PC-3 (cell line): ENCODE data around the gene PDGFC. TPM values are rescaled to one million over a fixed set of nuclear protein-coding genes. Genes with fewer than 3 reads are reported as not detected.

Experiments used
- ATAC-seq: fragments of 200-7000 bp; cut with Tn5 transposase; 2 replicates; pipeline ENCODE4 v1.9.1; 2020; ENCODE audit warnings: mild to moderate bottlenecking, moderate library complexity
- BruUV-seq: library from RNA; stranded (reverse); fragments of 400-500 nt; replicated peaks from 2 replicates; lab custom pipeline; 2021; lab: Mats Ljungman, UMichigan
- CTCF ChIA-PET: fragments of 300-600 bp; sonication (Branson Sonifier 250); formaldehyde crosslinking; loops from one replicate; lab custom pipeline; 2022; ENCODE audit warnings: antibody characterized with exemption; lab: Charles Lee
- POLR2A ChIA-PET: fragments of 300-600 bp; sonication (Branson Sonifier 250); formaldehyde crosslinking; loops from one replicate; lab custom pipeline; 2022; ENCODE audit warnings: antibody characterized with exemption; ENCODE audit not compliant: unreplicated experiment; lab: Charles Lee
- DNase-seq: peaks from one replicate; pipeline ENCODE4 v3.0.0-alpha.2; 2015
- H2AFZ ChIP-seq: fragments of 300-600 bp; sonication (generic); 2 replicates; pipeline ENCODE4 v1.6.0; 2016; ENCODE audit warnings: antibody characterized with exemption, low read length
- H3F3A ChIP-seq: fragments of 300-600 bp; sonication (generic); one replicate; pipeline ENCODE4 v1.6.0; 2017; ENCODE audit warnings: antibody characterized with exemption, low read length, control low read depth, mild to moderate bottlenecking; ENCODE audit not compliant: unreplicated experiment
- H3K27ac ChIP-seq: fragments of 300-600 bp; sonication (generic); 2 replicates; pipeline ENCODE4 v1.5.1; 2016; ENCODE audit warnings: mild to moderate bottlenecking, low read length
- H3K27me3 ChIP-seq: fragments of 300-600 bp; sonication (generic); 2 replicates; pipeline ENCODE4 v1.6.1; 2016; ENCODE audit warnings: low read length, mixed read lengths
- H3K36me3 ChIP-seq: fragments of 300-600 bp; sonication (generic); 2 replicates; pipeline ENCODE4 v1.6.1; 2016; ENCODE audit warnings: low read depth, mixed run types, low read length, mixed read lengths
- H3K4me1 ChIP-seq: fragments of 300-600 bp; sonication (generic); 2 replicates; pipeline ENCODE4 v1.5.1; 2016; ENCODE audit warnings: low read length; ENCODE audit not compliant: insufficient read depth
- H3K4me2 ChIP-seq: fragments of 300-600 bp; sonication (generic); 2 replicates; pipeline ENCODE4 v1.6.0; 2016; ENCODE audit warnings: low read length
- H3K4me3 ChIP-seq: fragments of 300-600 bp; sonication (generic); 2 replicates; pipeline ENCODE4 v1.5.1; 2016; ENCODE audit warnings: mild to moderate bottlenecking, low read length, mixed read lengths
- H3K79me2 ChIP-seq: fragments of 300-600 bp; sonication (generic); 2 replicates; pipeline ENCODE4 v1.6.1; 2017; ENCODE audit warnings: low read length, mixed read lengths
- H3K9ac ChIP-seq: fragments of 300-600 bp; sonication (generic); 2 replicates; pipeline ENCODE4 v1.6.0; 2016; ENCODE audit warnings: mild to moderate bottlenecking, low read length
- H3K9me2 ChIP-seq: fragments of 300-600 bp; sonication (generic); replicated peaks from 2 replicates; pipeline ENCODE4 v1.6.1; 2016; ENCODE audit warnings: mixed run types, low read length, mixed read lengths
- H3K9me3 ChIP-seq: fragments of 300-600 bp; sonication (generic); 2 replicates; pipeline ENCODE4 v1.6.1; 2016; ENCODE audit warnings: low read length, mixed read lengths
- H4K20me1 ChIP-seq: fragments of 300-600 bp; sonication (generic); 2 replicates; pipeline ENCODE4 v1.6.1; 2016; ENCODE audit warnings: low read length, mixed read lengths
- EZH2 ChIP-seq: fragments of 300-600 bp; sonication (generic); IDR thresholded peaks from one replicate; pipeline ENCODE4 v1.6.1; 2017; ENCODE audit warnings: antibody characterized with exemption, mild to moderate bottlenecking, low read length; ENCODE audit not compliant: unreplicated experiment
- EZH2phosphoT487 ChIP-seq: fragments of 300-600 bp; sonication (generic); IDR thresholded peaks from 2 replicates; pipeline ENCODE4 v1.6.1; 2018; ENCODE audit warnings: mild to moderate bottlenecking, antibody characterized with exemption, low read length, borderline replicate concordance
- intact Hi-C: fragments of 100-400 bp; cut with micrococcal nuclease; formaldehyde crosslinking; loops from 2 replicates; pipeline ENCODE4 v1.9.0; 2023
- total RNA-seq: library from RNA; depleted of rRNA; stranded (reverse); fragments of >200 nt; gene quantifications from 2 replicates; pipeline ENCODE4 v1.2.3, GENCODE V29; 2014
- TF ChIP-seq, protein P1 (sequence below): fragments of 300-600 bp; sonication (generic); conservative IDR thresholded peaks from 2 replicates; pipeline ENCODE4 v1.5.1; 2017; ENCODE audit warnings: antibody characterized with exemption, low read depth, mild to moderate bottlenecking, low read length

PDGFC gene
- total RNA-seq, 1 experiment from 2014 or later, result 23.0 TPM

- Histone ChIP-seq H3K9me3 (no peaks in the 10 kb centered on the region), H3F3A (no peaks in the 10 kb centered on the region), H3K9ac (no peak overlapping the region), H3K9me2 (no peaks in the 10 kb centered on the region), H2AFZ (no peak overlapping the region), H3K36me3 (no peaks in the 10 kb centered on the region; the same call in none of the 2 replicates), H3K4me3 (no peak overlapping the region), H3K27me3 (no peaks in the 10 kb centered on the region), H3K27ac (no peak overlapping the region), H4K20me1 (no peaks in the 10 kb centered on the region), H3K4me1 (no peaks in the 10 kb centered on the region), H3K4me2 (no peak overlapping the region), H3K79me2 (no peaks in the 10 kb centered on the region)
- CTCF ChIA-PET, result no interaction called here
- POLR2A ChIA-PET, result no interaction called here
- TF ChIP-seq EZH2 (no peak), EZH2phosphoT487 (no peak)
- TF ChIP-seq, protein P1, sequence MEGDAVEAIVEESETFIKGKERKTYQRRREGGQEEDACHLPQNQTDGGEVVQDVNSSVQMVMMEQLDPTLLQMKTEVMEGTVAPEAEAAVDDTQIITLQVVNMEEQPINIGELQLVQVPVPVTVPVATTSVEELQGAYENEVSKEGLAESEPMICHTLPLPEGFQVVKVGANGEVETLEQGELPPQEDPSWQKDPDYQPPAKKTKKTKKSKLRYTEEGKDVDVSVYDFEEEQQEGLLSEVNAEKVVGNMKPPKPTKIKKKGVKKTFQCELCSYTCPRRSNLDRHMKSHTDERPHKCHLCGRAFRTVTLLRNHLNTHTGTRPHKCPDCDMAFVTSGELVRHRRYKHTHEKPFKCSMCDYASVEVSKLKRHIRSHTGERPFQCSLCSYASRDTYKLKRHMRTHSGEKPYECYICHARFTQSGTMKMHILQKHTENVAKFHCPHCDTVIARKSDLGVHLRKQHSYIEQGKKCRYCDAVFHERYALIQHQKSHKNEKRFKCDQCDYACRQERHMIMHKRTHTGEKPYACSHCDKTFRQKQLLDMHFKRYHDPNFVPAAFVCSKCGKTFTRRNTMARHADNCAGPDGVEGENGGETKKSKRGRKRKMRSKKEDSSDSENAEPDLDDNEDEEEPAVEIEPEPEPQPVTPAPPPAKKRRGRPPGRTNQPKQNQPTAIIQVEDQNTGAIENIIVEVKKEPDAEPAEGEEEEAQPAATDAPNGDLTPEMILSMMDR, result no peak
- no TSS peak for BruUV-seq
- no peak for DNase-seq
- intact Hi-C loops, result no loop called here
- no peak for ATAC-seq
Observed at GRCh38 chr4:156764145-156764544, 207.5 kb downstream of the PDGFC start.

- no peak for DNase-seq
- POLR2A ChIA-PET, result no interaction called here
- no peak overlapping the region for H3K4me2 ChIP-seq
Observed at GRCh38 chr4:156763511-156763910, 208.1 kb downstream of the PDGFC start.

GRCh38 chr4:156762851-156763250, 208.7 kb downstream of the PDGFC start:
- CTCF ChIA-PET, result no interaction called here
- Histone ChIP-seq H3K9ac (no peak overlapping the region), H2AFZ (no peak overlapping the region), H4K20me1 (no peaks in the 10 kb centered on the region), H3K9me2 (no peaks in the 10 kb centered on the region), H3K4me3 (no peak overlapping the region), H3K27me3 (no peaks in the 10 kb centered on the region), H3K27ac (no peak overlapping the region), H3K4me2 (no peak overlapping the region), H3K36me3 (no peaks in the 10 kb centered on the region; the same call in none of the 2 replicates), H3K9me3 (no peaks in the 10 kb centered on the region), H3K79me2 (no peaks in the 10 kb centered on the region), H3F3A (no peaks in the 10 kb centered on the region), H3K4me1 (no peaks in the 10 kb centered on the region)
- no TSS peak for BruUV-seq
- ATAC-seq, result no peak
- TF ChIP-seq, protein P1, result no peak
- TF ChIP-seq EZH2phosphoT487 (no peak), EZH2 (no peak)
- no peak for DNase-seq
- POLR2A ChIA-PET, result no interaction called here
- intact Hi-C loops, result no loop called here

More at GRCh38 chr4:156763511-156763910, 208.1 kb downstream of the PDGFC start:
- Histone ChIP-seq H3F3A (no peaks in the 10 kb centered on the region), H3K79me2 (no peaks in the 10 kb centered on the region), H3K4me3 (no peak overlapping the region), H3K9me3 (no peaks in the 10 kb centered on the region), H3K27ac (no peak overlapping the region), H3K36me3 (no peaks in the 10 kb centered on the region; the same call in none of the 2 replicates), H4K20me1 (no peaks in the 10 kb centered on the region), H2AFZ (no peak overlapping the region), H3K4me1 (no peaks in the 10 kb centered on the region), H3K27me3 (no peaks in the 10 kb centered on the region), H3K9ac (no peak overlapping the region), H3K9me2 (no peaks in the 10 kb centered on the region)
- BruUV-seq, result no TSS peak
- no peak for TF ChIP-seq EZH2
- TF ChIP-seq, protein P1, result no peak
- TF ChIP-seq EZH2phosphoT487, result no peak
- intact Hi-C loops, result no loop called here
- no peak for ATAC-seq
- CTCF ChIA-PET, result no interaction called here
